Sciatic nerve (tissue), 2 donors: Measurements from ENCODE around the gene FUBP1. TPM values are rescaled to one million over a fixed set of nuclear protein-coding genes. Genes with fewer than 3 reads are reported as not detected.
"Not testable (repeated sequence)": the region's sequence is repeated elsewhere in the genome, so short reads cannot be mapped to it uniquely, and the experiment has no call there.

Experiments
- ATAC-seq: fragments of 200-7000 bp; cut with Tn5 transposase; one replicate; pipeline ENCODE4 v1.9.1; 2020; ENCODE audit warnings: mild to moderate bottlenecking, moderate library complexity
- DNase-seq: peaks from one replicate; pipeline ENCODE4 v3.0.0-alpha.2; 2020; ENCODE audit warnings: low spot score
- intact Hi-C: fragments of 100-400 bp; cut with DNase I; formaldehyde crosslinking; loops from one replicate; pipeline ENCODE4 v1.14.2; 2022
- total RNA-seq: library from RNA; stranded (reverse); fragmentation: NEBNext Ultra II Directional; extraction: Animal tissue kit (Norgen Biotek cat#: 25700); gene quantifications from one replicate; pipeline ENCODE4 v1.2.1, GENCODE V29; 2021
- donor health status: DM: no; HTN: no; CAD: no.
- donor health status: DM: no; HTN: no; CAD: no.

The FUBP1 gene, protein sequence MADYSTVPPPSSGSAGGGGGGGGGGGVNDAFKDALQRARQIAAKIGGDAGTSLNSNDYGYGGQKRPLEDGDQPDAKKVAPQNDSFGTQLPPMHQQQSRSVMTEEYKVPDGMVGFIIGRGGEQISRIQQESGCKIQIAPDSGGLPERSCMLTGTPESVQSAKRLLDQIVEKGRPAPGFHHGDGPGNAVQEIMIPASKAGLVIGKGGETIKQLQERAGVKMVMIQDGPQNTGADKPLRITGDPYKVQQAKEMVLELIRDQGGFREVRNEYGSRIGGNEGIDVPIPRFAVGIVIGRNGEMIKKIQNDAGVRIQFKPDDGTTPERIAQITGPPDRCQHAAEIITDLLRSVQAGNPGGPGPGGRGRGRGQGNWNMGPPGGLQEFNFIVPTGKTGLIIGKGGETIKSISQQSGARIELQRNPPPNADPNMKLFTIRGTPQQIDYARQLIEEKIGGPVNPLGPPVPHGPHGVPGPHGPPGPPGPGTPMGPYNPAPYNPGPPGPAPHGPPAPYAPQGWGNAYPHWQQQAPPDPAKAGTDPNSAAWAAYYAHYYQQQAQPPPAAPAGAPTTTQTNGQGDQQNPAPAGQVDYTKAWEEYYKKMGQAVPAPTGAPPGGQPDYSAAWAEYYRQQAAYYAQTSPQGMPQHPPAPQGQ
- total RNA-seq: 141 TPM

DNA sequence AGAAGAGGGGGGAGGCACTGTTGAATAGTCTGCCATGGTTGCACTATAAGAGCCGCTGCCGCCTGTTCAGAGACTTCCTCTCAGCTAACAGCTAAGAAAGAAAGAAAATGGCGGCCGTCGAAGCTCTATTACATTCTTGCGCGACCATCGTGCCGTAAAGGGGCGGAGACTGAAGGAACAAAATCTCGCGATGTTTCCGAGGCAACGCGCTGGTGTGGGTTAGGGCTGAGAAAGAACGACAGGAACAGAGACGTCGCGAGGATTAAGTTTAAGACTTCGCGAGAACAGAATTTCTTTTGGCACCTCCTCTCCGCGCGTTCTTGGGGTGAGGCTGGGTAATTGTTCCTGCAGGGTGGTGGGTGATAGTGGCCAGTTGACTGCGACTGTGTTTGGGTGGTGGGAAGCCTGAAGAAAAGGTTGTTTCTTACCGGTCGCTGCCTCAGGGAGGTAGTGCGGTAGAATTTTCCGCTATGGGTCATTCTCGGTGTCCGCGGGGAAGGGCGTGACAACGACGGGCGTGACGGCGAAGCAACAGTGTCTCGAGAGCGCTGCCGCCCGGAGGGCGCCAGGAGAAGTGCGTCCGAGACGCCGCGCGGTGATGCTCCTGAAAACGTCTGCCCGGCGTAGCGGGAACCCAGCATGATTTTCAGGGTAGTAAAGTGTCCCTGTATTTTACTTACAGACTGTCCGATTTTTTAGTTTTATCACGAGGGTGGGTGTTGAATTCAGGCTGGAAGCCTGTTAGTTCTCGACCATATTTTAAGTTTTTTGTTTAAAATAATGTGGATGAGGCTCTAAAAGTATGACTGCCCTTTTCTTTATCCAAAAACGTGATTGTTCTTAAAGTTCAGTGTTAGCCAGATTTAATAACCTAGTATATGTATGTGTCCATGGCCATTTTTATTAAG lies at the start of gene FUBP1:
Gene FUBP1, minus strand, starts transcription at position 104 of the 908 bp plus-strand sequence. Its CDS starts 68 bp downstream, at position 36.
- intact Hi-C loops: no loop called here
- peak; percentile 97 for DNase-seq

DNA sequence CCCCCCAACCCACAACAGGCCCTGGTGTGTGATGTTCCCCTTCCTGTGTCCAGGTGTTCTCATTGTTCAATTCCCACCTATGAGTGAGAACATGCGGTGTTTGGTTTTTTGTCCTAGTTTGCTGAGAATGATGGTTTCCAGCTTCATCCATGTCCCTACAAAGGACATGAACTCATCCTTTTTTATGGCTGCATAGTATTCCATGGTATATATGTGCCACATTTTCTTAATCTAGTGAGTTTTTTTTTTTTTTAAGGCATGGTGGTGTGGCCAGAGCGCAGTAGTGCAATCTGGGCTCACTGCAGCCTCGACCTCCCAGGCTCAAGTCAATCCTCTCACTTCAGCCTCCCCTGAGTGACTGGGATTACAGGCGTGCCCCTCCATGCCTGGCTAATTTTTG lies 42.3 kb upstream of the FUBP1 start:
- DNase-seq, ATAC-seq, intact Hi-C loops: not testable (repeated sequence)

More for the DNA sequence above, at the start of gene FUBP1:
- peak; percentile 97 for ATAC-seq

DNA sequence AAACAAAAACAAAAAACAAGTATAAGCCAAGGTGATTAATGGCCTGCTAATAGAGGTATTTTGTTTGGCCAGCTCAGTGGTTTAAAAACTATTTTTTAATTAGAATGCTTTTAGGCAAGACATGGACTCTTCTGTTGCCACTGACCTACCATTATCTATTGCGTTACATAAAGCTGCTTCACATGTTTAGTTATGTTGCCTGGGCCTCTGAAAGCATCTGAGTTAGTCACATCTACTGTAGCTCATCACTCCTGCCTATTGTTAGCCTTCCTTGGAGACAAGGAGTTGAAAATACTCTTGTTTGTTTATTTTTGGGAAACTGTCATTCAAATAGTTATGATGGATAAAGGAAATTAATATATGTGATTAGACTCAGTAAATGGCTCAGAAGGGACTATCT lies 40.2 kb upstream of the FUBP1 start:
- no peak for DNase-seq
- intact Hi-C loops: no loop called here
- no peak for ATAC-seq

DNA sequence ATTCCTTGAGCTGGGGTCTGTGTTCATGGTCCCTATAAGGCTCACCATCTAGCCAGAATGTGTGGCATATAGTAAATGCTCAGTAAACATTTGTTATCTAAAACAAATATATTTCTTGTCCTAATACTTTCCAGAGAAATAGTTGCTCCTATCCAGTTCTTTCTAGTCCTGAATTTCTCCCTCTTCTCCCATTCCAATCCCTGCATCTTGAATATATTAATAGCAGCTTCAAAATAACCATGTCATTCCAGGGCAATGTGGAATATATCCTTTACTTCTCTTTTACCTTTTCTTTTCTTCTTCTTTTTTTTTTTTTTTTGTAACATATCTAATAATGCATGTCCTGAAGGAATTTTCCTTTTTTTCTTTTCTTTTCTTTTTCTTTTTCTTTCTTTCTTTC lies 36.3 kb upstream of the FUBP1 start:
- DNase-seq: no peak
- intact Hi-C loops: no loop called here
- no peak for ATAC-seq

GRCh38 chr1:78011050-78011449 lies 32.2 kb upstream of the FUBP1 start:
- no peak for DNase-seq
- intact Hi-C loops: no loop called here
- no peak for ATAC-seq

DNA sequence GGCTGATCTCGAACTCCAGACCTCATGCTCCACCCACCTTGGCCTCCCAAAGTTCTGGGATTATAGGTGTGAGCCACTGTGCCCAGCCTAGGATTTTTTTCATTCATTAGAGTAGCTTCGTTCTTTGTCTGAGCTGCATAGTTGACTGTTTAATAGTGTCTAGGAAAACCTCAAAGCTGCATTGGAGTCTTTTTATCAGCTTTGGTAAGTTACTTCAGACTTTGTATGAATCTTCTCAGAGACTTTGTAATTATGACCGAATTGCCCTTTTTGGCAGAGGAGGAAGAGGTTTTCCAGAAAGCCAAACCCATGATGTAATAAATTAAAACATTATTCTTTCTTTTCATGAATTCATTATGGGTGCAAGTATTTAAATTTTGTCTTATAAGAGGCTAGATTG lies 31.0 kb upstream of the FUBP1 start:
- ATAC-seq (no peak), DNase-seq (no peak)
- intact Hi-C loops: no loop called here

GRCh38 chr1:78009276-78009675 lies 30.4 kb upstream of the FUBP1 start:
- ATAC-seq: no peak
- no peak for DNase-seq
- intact Hi-C loops: no loop called here

DNA sequence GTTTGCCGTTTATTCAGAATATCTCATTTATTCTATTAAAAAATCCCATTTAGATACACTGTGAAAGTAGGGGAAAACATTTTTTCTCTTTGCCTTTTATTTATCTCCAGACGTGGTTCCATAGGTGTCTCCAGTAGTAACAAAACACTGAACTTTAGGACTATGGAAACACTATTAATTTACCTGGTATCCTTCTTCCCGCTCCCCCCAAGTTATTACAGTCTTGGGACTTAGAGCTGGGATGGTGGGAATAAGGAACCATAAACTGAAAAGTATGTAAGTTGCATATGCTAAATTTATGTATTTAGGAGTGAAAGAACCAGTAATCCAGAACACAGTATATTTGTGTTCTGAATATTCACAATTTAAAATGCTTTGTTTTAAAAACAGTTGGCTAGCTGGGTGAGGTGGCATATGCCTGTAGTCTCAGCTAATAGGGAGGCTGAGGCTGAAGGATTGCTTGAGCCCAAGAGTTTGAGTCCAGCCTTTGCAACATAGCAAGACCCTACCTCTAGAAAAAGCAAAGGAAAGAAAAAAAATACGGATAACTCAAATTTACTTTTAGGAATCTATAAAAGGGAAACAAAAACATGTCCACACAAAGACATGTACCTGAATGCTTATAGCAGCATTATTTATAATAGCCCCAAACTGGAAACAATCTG lies 28.9 kb upstream of the FUBP1 start:
- DNase-seq: no peak
- no peak for ATAC-seq
- intact Hi-C loops: no loop called here

- ATAC-seq (no peak), DNase-seq (no peak)
- intact Hi-C loops: no loop called here
These were observed 27.6 kb upstream of the FUBP1 start for GRCh38 chr1:78006521-78006920.

GRCh38 chr1:78005755-78006154 lies 26.9 kb upstream of the FUBP1 start:
- peak; percentile 72 for ATAC-seq
- DNase-seq: no peak
- intact Hi-C loops: no loop called here

GRCh38 chr1:78005448-78005722 lies 26.5 kb upstream of the FUBP1 start:
- intact Hi-C loops: no loop called here
- ATAC-seq (no peak), DNase-seq (no peak)

DNA sequence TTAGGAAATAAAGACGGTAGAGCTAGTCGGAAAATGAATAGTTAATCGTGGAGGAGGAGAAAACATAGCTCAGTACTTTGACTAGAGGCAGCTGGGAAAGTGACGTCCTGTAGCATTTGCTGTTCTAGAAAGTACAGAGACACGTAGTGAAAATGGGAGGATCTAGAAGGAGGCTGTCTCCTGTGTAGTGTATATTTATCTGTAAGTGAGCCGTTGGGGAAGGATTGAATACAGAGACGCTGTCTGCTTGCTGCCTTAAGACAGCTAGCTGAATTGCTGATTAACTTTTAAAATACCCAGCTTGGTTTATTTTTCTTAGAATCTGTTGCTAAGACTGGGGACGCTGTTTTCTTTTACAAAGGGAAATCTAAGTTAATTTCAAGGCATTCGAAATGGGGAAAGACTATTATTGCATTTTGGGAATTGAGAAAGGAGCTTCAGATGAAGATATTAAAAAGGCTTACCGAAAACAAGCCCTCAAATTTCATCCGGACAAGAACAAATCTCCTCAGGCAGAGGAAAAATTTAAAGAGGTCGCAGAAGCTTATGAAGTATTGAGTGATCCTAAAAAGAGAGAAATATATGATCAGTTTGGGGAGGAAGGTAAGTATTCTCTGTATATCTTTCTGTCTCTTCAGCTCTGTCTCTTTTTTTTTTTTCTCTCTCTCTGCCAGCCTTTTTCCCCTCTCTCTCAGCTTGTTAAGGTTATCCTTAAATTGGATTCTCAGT lies 26.0 kb upstream of the FUBP1 start, which contains the start of gene DNAJB4:
Gene DNAJB4, plus strand, starts transcription at position 221 of the 729 bp plus-strand sequence. Its CDS starts 172 bp downstream, at position 393.
- ATAC-seq (peak; percentile 99), DNase-seq (peak; percentile 76)
- intact Hi-C loops: no loop called here

GRCh38 chr1:78003882-78004718 lies 25.2 kb upstream of the FUBP1 start:
- ATAC-seq: peak; percentile 72
- DNase-seq: no peak
- intact Hi-C loops: no loop called here

GRCh38 chr1:78003070-78003746 lies 24.3 kb upstream of the FUBP1 start:
- intact Hi-C loops: no loop called here
- ATAC-seq (no peak), DNase-seq (no peak)

GRCh38 chr1:78000536-78000935 lies 21.7 kb upstream of the FUBP1 start:
- ATAC-seq, DNase-seq, intact Hi-C loops: not testable (repeated sequence)

GRCh38 chr1:77996734-77997133 lies 17.9 kb upstream of the FUBP1 start:
- intact Hi-C loops: no loop called here
- ATAC-seq: no peak
- DNase-seq: no peak

DNA sequence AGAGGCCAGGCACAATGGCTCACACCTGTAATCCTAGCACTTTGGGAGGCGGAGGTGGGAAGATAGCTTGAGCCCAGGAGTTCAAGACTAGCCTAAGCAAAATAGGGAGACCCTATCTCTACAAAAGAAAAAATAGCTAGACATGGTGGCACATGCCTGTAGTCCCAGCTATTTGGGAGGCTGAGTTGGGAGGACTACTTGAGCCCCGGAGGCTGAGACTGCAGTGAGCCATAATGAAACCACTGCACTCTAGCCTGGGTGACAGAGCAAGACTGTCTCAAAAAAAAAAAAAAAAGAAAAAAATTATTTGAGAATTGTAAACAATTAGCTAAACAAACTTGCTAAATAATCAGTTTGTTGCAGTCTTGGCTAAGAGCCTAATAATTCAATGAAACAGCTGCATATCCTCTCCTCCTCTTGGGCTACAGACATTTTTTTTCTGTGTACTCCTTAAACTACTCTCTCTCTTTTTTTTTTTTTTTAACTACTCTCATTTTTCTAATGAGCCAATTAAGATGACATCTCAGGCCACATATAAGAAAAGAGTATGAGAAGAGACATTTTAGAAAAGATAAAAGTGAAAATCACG lies 15.3 kb upstream of the FUBP1 start:
- DNase-seq (no peak), ATAC-seq (no peak)
- intact Hi-C loops: no loop called here
